ENCODE measurements around the gene PPHLN1. TPM values are rescaled to one million over a fixed set of nuclear protein-coding genes. Genes with fewer than 3 reads are reported as not detected.
"Not testable (repeated sequence)": the region's sequence is repeated elsewhere in the genome, so short reads cannot be mapped to it uniquely, and the experiment has no call there.

Gene PPHLN1
- total RNA-seq, 1 donor from 2014 or later = 96.4 TPM

- DNase-seq (ENCODE audit: low spot score) = no peak
- peak overlapping the region; percentile 98 for H3K4me3 Mint-ChIP-seq (ENCODE audit: low read depth)
- H3K27me3 Mint-ChIP-seq (ENCODE audit: low read depth) = no peaks in the 10 kb centered on the region
- intact Hi-C loops (cut with micrococcal nuclease) = loop anchor here (2.0 to 10.0 kb wide), 3 partner anchors 35 to 232 kb away; no protein-coding TSS in a partner anchor
- H3K36me3 Mint-ChIP-seq (ENCODE audit: low read depth) = peaks cover 20% of the 10 kb centered on the region
- no peaks in the 10 kb centered on the region for H3K9me3 Mint-ChIP-seq
- H3K27ac Mint-ChIP-seq = peak overlapping the region; percentile 97
- H3K4me1 Mint-ChIP-seq (ENCODE audit: low read depth) = peaks cover 38% of the 10 kb centered on the region
Measured at GRCh38 chr12:42327227-42327590, 1.2 kb downstream of the PPHLN1 start.

- not testable (repeated sequence) for H3K4me3 Mint-ChIP-seq (ENCODE audit: low read depth); H3K9me3 Mint-ChIP-seq; DNase-seq (ENCODE audit: low spot score); H3K27ac Mint-ChIP-seq; H3K27me3 Mint-ChIP-seq (ENCODE audit: low read depth)
- intact Hi-C loops (cut with micrococcal nuclease) = loop anchor here (10.0 kb wide), 1 partner anchor 305 kb away; no protein-coding TSS in a partner anchor
- peaks cover 24% of the 10 kb centered on the region for H3K36me3 Mint-ChIP-seq (ENCODE audit: low read depth)
- peaks cover 46% of the 10 kb centered on the region for H3K4me1 Mint-ChIP-seq (ENCODE audit: low read depth)
Measured at GRCh38 chr12:42330097-42330496, 4.1 kb downstream of the PPHLN1 start.

- Mint-ChIP-seq H3K4me1 (ENCODE audit: low read depth) (peaks cover 41% of the 10 kb centered on the region), H3K4me3 (ENCODE audit: low read depth) (no peak overlapping the region), H3K36me3 (ENCODE audit: low read depth) (peaks cover 28% of the 10 kb centered on the region), H3K27me3 (ENCODE audit: low read depth) (no peaks in the 10 kb centered on the region), H3K27ac (no peak overlapping the region), H3K9me3 (no peaks in the 10 kb centered on the region)
- intact Hi-C loops (cut with micrococcal nuclease) = loop anchor here (10.0 kb wide), 1 partner anchor 308 kb away; no protein-coding TSS in a partner anchor
- no peak for DNase-seq (ENCODE audit: low spot score)
Measured at GRCh38 chr12:42332301-42333285, 6.6 kb downstream of the PPHLN1 start.

- no peaks in the 10 kb centered on the region for H3K9me3 Mint-ChIP-seq
- H3K4me3 Mint-ChIP-seq (ENCODE audit: low read depth) = no peak overlapping the region
- H3K4me1 Mint-ChIP-seq (ENCODE audit: low read depth) = peaks cover 30% of the 10 kb centered on the region
Measured at GRCh38 chr12:42336286-42336685, 10.3 kb downstream of the PPHLN1 start.

GRCh38 chr12:42338280-42338679, 12.3 kb downstream of the PPHLN1 start:
- intact Hi-C loops (cut with micrococcal nuclease) = loop anchor here (10.0 kb wide), 1 partner anchor 313 kb away; no protein-coding TSS in a partner anchor
- Mint-ChIP-seq H3K9me3 (no peaks in the 10 kb centered on the region), H3K27me3 (ENCODE audit: low read depth) (no peaks in the 10 kb centered on the region), H3K4me1 (ENCODE audit: low read depth) (peaks cover 24% of the 10 kb centered on the region), H3K4me3 (ENCODE audit: low read depth) (no peak overlapping the region), H3K36me3 (ENCODE audit: low read depth) (peaks cover 42% of the 10 kb centered on the region), H3K27ac (no peak overlapping the region)
- no peak for DNase-seq (ENCODE audit: low spot score)

More at GRCh38 chr12:42336286-42336685, 10.3 kb downstream of the PPHLN1 start:
- Mint-ChIP-seq H3K27me3 (ENCODE audit: low read depth) (no peaks in the 10 kb centered on the region), H3K36me3 (ENCODE audit: low read depth) (peaks cover 35% of the 10 kb centered on the region), H3K27ac (no peak overlapping the region)
- intact Hi-C loops (cut with micrococcal nuclease) = loop anchor here (10.0 kb wide), 1 partner anchor 311 kb away; no protein-coding TSS in a partner anchor
- DNase-seq (ENCODE audit: low spot score) = no peak

GRCh38 chr12:42342028-42342427, 16.1 kb downstream of the PPHLN1 start:
- Mint-ChIP-seq H3K4me3 (ENCODE audit: low read depth) (no peak overlapping the region), H3K9me3 (no peaks in the 10 kb centered on the region), H3K4me1 (ENCODE audit: low read depth) (peaks cover 16% of the 10 kb centered on the region), H3K36me3 (ENCODE audit: low read depth) (peaks cover 34% of the 10 kb centered on the region), H3K27me3 (ENCODE audit: low read depth) (no peaks in the 10 kb centered on the region), H3K27ac (no peak overlapping the region)
- intact Hi-C loops (cut with micrococcal nuclease) = no loop called here
- DNase-seq (ENCODE audit: low spot score) = no peak

GRCh38 chr12:42343721-42344120, 17.8 kb downstream of the PPHLN1 start:
- Mint-ChIP-seq H3K27me3 (ENCODE audit: low read depth) (no peaks in the 10 kb centered on the region), H3K36me3 (ENCODE audit: low read depth) (peaks cover 26% of the 10 kb centered on the region), H3K27ac (no peak overlapping the region), H3K9me3 (no peaks in the 10 kb centered on the region), H3K4me1 (ENCODE audit: low read depth) (peaks cover 10% of the 10 kb centered on the region), H3K4me3 (ENCODE audit: low read depth) (no peak overlapping the region)
- no peak for DNase-seq (ENCODE audit: low spot score)
- intact Hi-C loops (cut with micrococcal nuclease) = no loop called here

GRCh38 chr12:42346403-42347002, 20.5 kb downstream of the PPHLN1 start:
- Mint-ChIP-seq H3K27ac (no peak overlapping the region), H3K27me3 (ENCODE audit: low read depth) (no peaks in the 10 kb centered on the region), H3K9me3 (no peaks in the 10 kb centered on the region), H3K4me3 (ENCODE audit: low read depth) (no peak overlapping the region), H3K36me3 (ENCODE audit: low read depth) (peaks cover 28% of the 10 kb centered on the region), H3K4me1 (ENCODE audit: low read depth) (peaks cover 7% of the 10 kb centered on the region)
- intact Hi-C loops (cut with micrococcal nuclease) = no loop called here
- no peak for DNase-seq (ENCODE audit: low spot score)

- intact Hi-C loops (cut with micrococcal nuclease); H3K27me3 Mint-ChIP-seq (ENCODE audit: low read depth); H3K27ac Mint-ChIP-seq; DNase-seq (ENCODE audit: low spot score); H3K4me1 Mint-ChIP-seq (ENCODE audit: low read depth); H3K9me3 Mint-ChIP-seq; H3K4me3 Mint-ChIP-seq (ENCODE audit: low read depth): not testable (repeated sequence)
- peaks cover 19% of the 10 kb centered on the region for H3K36me3 Mint-ChIP-seq (ENCODE audit: low read depth)
Measured at GRCh38 chr12:42349119-42350020, 23.4 kb downstream of the PPHLN1 start.

- H3K4me1 Mint-ChIP-seq (ENCODE audit: low read depth); intact Hi-C loops (cut with micrococcal nuclease); DNase-seq (ENCODE audit: low spot score); H3K27ac Mint-ChIP-seq; H3K27me3 Mint-ChIP-seq (ENCODE audit: low read depth); H3K9me3 Mint-ChIP-seq; H3K4me3 Mint-ChIP-seq (ENCODE audit: low read depth): not testable (repeated sequence)
- peaks cover 19% of the 10 kb centered on the region for H3K36me3 Mint-ChIP-seq (ENCODE audit: low read depth)
Measured at GRCh38 chr12:42350021-42350407, 24.0 kb downstream of the PPHLN1 start.

GRCh38 chr12:42356344-42356743, 30.4 kb downstream of the PPHLN1 start:
- no peaks in the 10 kb centered on the region for H3K27me3 Mint-ChIP-seq (ENCODE audit: low read depth)
- H3K9me3 Mint-ChIP-seq = no peaks in the 10 kb centered on the region
- DNase-seq (ENCODE audit: low spot score) = no peak
- intact Hi-C loops (cut with micrococcal nuclease) = no loop called here
- no peak overlapping the region for H3K4me3 Mint-ChIP-seq (ENCODE audit: low read depth)
- H3K36me3 Mint-ChIP-seq (ENCODE audit: low read depth) = peaks cover 37% of the 10 kb centered on the region
- H3K27ac Mint-ChIP-seq = no peak overlapping the region
- peaks cover 14% of the 10 kb centered on the region for H3K4me1 Mint-ChIP-seq (ENCODE audit: low read depth)

GRCh38 chr12:42360747-42361403, 34.9 kb downstream of the PPHLN1 start:
- Mint-ChIP-seq H3K27ac (peak overlapping the region; percentile 60), H3K4me3 (ENCODE audit: low read depth) (no peak overlapping the region), H3K36me3 (ENCODE audit: low read depth) (peaks cover 46% of the 10 kb centered on the region), H3K4me1 (ENCODE audit: low read depth) (peaks cover 23% of the 10 kb centered on the region), H3K9me3 (no peaks in the 10 kb centered on the region), H3K27me3 (ENCODE audit: low read depth) (no peaks in the 10 kb centered on the region)
- intact Hi-C loops (cut with micrococcal nuclease) = loop anchor here (1.0 to 5.0 kb wide), 2 partner anchors 34 to 61 kb away; partner anchors contain the start of genes PPHLN1 and ZCRB1
- DNase-seq (ENCODE audit: low spot score) = no peak
